IPS-18c (cell line): Measurements from ENCODE around the gene PUM2.
"Not testable (repeated sequence)": the region's sequence is repeated elsewhere in the genome, so short reads cannot be mapped to it uniquely, and the experiment has no call there.

Source experiments
- H3K4me3 ChIP-seq: 2 replicates; pipeline ENCODE4 v1.7.0; 2013; ENCODE audit warnings: low read depth, mild to moderate bottlenecking, low read length, moderate library complexity; ENCODE audit not compliant: insufficient read depth
- H3K9me3 ChIP-seq: one replicate; pipeline ENCODE4 v1.6.1; 2013; ENCODE audit warnings: mild to moderate bottlenecking, low read length, moderate library complexity; ENCODE audit not compliant: control insufficient read depth, insufficient read depth

The PUM2 gene

DNA sequence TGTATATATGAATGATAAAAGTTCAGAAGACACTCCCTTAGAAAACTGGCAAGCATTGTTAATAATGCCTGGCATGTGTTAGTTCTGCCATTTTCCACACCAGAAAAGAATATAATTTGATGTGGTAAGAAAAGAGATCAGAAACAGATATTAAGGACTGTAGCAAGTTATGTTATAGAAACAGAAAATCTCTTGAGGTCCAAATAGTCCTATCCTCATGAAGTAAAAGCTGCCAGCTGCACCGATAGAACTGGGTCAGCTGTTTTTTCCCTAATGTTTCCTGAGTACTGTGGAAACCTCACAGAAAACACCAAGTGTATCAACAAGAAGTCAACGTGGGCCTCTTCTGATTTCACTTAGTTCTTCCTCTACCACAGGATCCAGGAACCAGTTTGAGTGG, 68.8 kb downstream of the PUM2 start:
- no peak overlapping the region for H3K4me3 ChIP-seq

DNA sequence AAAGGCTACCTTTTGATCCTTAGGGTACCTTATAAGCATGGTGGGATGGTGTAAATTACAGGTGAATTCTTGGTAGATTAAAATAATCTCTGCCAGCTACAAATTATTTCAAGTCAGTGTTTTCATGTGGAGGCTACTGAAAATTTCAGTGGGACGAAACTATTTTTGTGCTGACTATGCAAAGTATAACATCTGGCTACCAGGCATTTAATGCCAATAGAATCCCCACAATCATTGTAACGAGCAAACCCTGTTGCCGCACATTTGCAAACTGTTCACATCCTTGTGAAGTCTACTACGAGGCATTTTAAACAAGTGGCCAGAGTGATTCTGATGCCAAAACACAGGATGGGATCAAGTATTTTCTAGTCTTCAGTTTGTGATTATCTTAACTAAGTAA, 77.6 kb downstream of the PUM2 start:
- H3K9me3 ChIP-seq, result no peaks in the 10 kb centered on the region
- H3K4me3 ChIP-seq, result no peak overlapping the region

More for the DNA sequence above, 68.8 kb downstream of the PUM2 start:
- no peaks in the 10 kb centered on the region for H3K9me3 ChIP-seq

DNA sequence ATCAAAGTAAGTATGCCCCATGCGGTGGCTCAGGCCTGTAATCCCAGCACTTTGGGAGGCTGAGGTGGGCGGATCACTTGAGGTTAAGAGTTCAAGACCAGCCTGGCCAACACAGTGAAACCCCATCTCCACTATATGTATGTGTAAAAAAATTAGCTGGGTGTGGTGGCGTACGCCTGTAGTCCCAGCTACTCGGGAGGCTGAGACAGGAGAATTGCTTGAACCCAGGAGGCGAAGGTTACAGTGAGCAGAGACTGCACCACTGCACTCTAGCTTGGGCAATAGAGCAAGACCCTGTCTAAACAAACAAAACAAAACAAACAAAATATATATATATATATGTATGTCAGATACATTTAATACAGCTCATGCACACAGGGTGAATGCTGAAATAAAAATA, 82.3 kb downstream of the PUM2 start:
- H3K4me3 ChIP-seq, H3K9me3 ChIP-seq: not testable (repeated sequence)

- Histone ChIP-seq H3K4me3 (no peak overlapping the region), H3K9me3 (no peaks in the 10 kb centered on the region)
These were observed 83.1 kb downstream of the PUM2 start for GRCh38 chr2:20267529-20267928.

DNA sequence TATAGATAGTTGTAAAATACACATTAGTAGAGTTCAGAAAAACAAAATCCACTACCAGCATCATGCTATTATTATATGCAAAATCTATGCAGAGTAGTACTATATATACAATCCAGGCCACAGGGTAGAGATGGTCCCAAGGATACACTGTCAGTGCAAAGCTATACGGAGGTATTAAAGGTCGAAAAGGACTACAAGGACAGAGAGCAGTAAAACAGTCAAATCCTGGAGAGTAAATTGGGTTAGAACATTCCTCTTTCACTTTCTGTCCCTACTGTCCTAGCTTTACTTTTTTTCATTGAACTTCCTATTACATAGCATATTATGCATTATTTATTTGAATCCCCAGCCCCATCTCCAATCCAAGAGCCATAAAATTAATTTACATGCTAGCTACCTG, 86.0 kb downstream of the PUM2 start:
- Histone ChIP-seq H3K9me3 (no peaks in the 10 kb centered on the region), H3K4me3 (no peak overlapping the region)

- H3K4me3 ChIP-seq, result no peak overlapping the region
- H3K9me3 ChIP-seq, result no peaks in the 10 kb centered on the region
These were observed 93.2 kb downstream of the PUM2 start for GRCh38 chr2:20257411-20257810.

GRCh38 chr2:20254731-20255130, 95.9 kb downstream of the PUM2 start:
- H3K4me3 ChIP-seq, result no peak overlapping the region
- no peaks in the 10 kb centered on the region for H3K9me3 ChIP-seq

GRCh38 chr2:20250436-20250835, 100.2 kb downstream of the PUM2 start:
- Histone ChIP-seq H3K4me3 (no peak overlapping the region), H3K9me3 (no peaks in the 10 kb centered on the region)

GRCh38 chr2:20249170-20249569, 101.5 kb downstream of the PUM2 start:
- Histone ChIP-seq H3K9me3 (no peaks in the 10 kb centered on the region), H3K4me3 (no peak overlapping the region)

DNA sequence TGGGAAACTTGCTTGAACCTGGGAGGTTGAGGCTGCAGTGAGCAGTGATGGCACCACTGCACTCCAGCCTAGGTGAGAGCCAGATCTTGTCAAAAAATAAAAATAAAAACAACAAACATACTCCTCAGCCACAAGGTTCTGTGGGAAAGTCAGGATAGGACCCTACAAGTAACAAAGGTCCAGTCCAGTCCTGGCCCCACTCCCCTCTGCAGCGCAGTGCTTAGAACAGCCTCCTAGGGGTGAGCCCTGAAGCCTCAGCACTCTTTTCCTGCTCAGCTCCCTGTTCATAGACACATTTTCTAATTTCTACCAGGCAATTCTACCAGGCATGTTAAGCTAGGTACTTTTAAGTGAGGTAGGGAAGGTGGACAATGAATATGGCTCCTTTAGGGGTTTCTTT, 103.6 kb downstream of the PUM2 start:
- no peak overlapping the region for H3K4me3 ChIP-seq
- H3K9me3 ChIP-seq, result no peaks in the 10 kb centered on the region

DNA sequence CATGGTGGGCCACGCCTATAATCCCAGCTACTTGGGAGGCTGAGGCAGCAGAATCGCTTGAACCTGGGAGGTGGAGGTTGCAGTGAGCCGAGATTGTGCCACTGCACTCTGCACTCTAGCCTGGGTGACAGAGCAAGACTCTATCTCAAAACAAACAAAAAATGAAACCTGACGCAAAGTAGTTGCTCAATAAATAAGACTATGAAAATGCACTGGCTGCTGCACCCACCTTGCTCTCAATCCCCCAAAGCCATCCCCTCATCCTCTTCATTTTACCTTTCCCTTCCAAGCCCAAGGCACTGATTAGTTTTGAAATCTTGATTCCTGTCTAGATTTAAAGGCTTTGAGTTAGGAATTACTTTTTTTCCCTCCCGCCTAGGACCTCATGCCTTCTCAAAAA, 107.0 kb downstream of the PUM2 start:
- H3K4me3 ChIP-seq, H3K9me3 ChIP-seq: not testable (repeated sequence)

DNA sequence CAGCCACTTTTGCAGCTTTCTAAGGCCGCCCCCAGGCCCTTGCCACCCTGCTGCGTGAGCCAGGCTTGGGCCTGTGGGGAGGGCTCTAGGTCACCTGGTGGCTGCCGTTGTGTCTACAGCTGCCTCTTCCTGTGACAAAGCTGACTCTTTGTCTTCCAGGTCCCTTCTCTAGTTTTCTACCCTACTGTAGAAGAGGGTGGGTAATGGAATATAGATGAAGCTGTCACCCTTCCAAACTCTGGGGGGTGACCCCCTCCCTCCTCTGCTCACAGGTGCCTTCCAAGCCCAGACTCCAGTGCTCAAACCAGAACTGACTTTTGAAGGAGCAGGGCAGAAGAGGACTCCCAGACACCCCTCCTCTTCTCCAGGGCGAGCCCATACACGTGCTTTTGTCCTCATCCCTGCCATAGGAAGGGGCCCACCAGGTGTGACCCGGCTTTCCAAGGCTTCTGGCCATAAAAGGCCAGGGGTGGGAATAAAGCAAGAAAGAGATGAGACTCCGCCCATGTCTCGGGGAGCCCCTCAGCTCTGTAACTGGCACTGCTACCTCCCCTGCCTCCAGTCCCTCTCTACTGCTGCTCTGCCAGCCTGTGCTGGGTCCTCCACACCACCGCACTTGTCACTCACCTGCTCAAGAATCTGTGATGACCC, 107.8 kb downstream of the PUM2 start:
- Histone ChIP-seq H3K9me3 (no peaks in the 10 kb centered on the region), H3K4me3 (no peak overlapping the region)

DNA sequence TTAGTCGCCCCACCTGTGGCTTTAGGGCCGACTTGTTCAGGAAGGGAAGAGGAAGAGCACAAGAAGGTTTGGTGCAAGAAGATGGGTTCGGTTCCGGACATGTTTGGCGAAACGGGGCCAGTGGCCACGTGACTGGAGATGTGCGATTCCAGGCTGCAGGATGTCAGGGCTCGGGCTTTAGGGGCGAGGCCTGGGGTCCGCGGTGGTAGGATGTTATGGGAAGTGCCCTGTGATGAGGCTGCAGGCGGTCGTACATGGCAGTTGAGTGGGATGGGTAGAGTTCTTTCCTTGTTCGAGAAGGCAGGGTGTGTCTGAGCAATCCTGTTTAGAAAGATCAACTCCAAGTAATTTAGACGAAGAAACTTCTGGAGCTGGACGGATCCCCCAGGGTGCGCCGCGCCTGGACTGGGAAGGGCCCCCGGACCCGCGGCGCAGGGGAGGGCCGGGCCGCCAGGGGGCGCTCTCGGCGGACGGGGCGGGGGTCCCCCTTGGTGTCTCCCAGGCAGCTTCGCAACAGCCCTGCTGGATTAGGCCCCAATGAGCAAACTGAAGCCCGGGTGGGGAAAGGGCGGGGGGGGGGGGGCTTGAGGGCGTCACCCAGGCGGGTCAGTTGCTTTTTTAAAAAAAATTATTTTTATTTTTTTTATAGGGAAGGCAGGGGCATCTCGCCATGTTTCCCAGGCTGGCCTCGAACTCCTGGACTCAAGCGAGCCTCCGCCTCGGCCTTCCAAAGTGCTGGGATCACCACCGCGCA, 108.5 kb downstream of the PUM2 start:
- Histone ChIP-seq H3K4me3 (no peak overlapping the region), H3K9me3 (no peaks in the 10 kb centered on the region)

DNA sequence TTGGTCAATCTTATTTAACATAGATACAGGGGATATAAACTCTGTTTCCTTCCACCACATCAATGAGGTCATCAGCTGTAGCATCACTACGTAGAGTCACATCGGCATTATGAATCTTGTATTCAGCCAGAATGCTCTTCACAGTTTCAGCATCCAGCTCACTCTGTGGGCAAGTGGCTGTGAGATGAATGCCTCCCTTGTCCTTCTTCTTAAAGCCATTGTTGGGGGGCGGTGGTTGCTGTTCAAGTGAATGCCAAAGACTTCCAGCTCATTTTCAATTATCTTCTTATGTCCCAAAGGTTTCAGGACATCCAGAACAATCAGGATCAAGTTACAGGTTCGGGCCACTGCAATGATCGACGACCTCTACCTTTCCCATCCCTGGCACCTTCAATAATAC, 110.4 kb downstream of the PUM2 start:
- not testable (repeated sequence) for H3K4me3 ChIP-seq, H3K9me3 ChIP-seq

- H3K4me3 ChIP-seq, result no peak overlapping the region
- H3K9me3 ChIP-seq, result no peaks in the 10 kb centered on the region
These were observed 114.1 kb downstream of the PUM2 start for GRCh38 chr2:20236496-20236895.

DNA sequence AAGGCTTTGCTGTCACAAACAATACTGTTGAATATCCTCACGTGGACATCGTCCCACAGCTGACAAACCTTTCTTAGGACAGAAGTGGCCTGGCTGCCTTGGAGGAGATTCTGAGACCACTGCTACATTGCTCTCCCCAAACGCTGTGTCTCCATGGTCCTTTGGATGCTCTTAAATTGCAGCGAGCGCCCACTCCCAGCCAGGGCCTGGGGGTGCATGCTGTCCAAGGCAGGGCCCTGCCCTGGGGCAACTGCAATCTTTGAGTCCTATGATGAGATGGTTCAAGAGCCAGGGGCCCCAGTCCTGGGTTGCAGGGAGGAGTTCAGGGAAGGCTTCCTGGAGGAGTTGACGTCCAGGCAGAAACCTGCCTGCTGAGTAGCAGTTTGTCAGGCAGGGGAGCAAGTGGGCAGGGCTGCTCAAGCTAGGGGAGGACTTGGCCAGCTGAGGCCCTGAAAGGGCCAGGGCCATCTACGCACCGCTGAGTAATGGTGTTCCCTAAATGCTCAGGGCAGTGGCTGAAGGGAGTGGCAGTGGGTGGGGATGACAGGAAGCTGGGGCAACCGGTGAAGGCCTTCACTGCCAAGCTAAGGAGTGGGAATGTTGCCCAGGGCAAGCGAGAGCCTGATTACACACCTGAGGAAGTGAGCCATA, 114.9 kb downstream of the PUM2 start:
- Histone ChIP-seq H3K4me3 (no peak overlapping the region), H3K9me3 (no peaks in the 10 kb centered on the region)

- not testable (repeated sequence) for H3K9me3 ChIP-seq, H3K4me3 ChIP-seq
These were observed 116.0 kb downstream of the PUM2 start for GRCh38 chr2:20234597-20234996.

DNA sequence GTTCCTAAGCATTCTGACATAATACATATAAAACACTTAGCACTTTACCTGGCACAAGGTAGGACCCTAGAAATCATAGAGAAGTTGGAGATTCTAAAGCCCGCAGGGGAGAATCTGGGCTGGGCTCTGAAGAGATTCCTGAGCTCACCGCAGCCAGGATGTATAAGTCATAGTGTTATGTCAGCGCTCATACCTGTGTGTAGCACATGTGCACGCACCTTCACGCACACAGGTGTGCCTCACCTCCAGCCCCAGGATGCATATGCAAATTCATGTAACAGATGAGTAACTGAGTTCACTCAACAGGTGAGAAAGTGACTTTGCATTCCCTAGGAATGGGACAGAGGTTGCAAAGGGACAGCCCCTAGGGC, 117.8 kb downstream of the PUM2 start:
- H3K9me3 ChIP-seq, result no peaks in the 10 kb centered on the region
- H3K4me3 ChIP-seq, result no peak overlapping the region
